Lung microvascular endothelial cell (primary cell): ENCODE data around the gene CASZ1. TPM values are rescaled to one million over a fixed set of nuclear protein-coding genes. Genes with fewer than 3 reads are reported as not detected.

Experiments
- DNase-seq, 2 donors: peaks; one replicate each; pipeline versions ENCODE4 v3.0.0 to v3.0.0-alpha.2; 2010; ENCODE audit warnings: low read depth in 2 of 2
- total RNA-seq: library from RNA; depleted of rRNA; stranded (reverse); fragments of >200 nt; gene quantifications from 2 replicates; pipeline ENCODE4 v1.2.1, GENCODE V29; 2014

CASZ1 gene, protein sequence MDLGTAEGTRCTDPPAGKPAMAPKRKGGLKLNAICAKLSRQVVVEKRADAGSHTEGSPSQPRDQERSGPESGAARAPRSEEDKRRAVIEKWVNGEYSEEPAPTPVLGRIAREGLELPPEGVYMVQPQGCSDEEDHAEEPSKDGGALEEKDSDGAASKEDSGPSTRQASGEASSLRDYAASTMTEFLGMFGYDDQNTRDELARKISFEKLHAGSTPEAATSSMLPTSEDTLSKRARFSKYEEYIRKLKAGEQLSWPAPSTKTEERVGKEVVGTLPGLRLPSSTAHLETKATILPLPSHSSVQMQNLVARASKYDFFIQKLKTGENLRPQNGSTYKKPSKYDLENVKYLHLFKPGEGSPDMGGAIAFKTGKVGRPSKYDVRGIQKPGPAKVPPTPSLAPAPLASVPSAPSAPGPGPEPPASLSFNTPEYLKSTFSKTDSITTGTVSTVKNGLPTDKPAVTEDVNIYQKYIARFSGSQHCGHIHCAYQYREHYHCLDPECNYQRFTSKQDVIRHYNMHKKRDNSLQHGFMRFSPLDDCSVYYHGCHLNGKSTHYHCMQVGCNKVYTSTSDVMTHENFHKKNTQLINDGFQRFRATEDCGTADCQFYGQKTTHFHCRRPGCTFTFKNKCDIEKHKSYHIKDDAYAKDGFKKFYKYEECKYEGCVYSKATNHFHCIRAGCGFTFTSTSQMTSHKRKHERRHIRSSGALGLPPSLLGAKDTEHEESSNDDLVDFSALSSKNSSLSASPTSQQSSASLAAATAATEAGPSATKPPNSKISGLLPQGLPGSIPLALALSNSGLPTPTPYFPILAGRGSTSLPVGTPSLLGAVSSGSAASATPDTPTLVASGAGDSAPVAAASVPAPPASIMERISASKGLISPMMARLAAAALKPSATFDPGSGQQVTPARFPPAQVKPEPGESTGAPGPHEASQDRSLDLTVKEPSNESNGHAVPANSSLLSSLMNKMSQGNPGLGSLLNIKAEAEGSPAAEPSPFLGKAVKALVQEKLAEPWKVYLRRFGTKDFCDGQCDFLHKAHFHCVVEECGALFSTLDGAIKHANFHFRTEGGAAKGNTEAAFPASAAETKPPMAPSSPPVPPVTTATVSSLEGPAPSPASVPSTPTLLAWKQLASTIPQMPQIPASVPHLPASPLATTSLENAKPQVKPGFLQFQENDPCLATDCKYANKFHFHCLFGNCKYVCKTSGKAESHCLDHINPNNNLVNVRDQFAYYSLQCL (N-terminal part only)
- 0.99 and 1.1 TPM in 2 replicates for total RNA-seq

GRCh38 chr1:10796029-10796944 lies at the start of gene CASZ1:
Gene CASZ1 (minus strand): TSS chr1:10796646. CDS start chr1:10693889, 102,757 bp downstream.
- DNase-seq, result peak; percentile 89 to 94

DNA sequence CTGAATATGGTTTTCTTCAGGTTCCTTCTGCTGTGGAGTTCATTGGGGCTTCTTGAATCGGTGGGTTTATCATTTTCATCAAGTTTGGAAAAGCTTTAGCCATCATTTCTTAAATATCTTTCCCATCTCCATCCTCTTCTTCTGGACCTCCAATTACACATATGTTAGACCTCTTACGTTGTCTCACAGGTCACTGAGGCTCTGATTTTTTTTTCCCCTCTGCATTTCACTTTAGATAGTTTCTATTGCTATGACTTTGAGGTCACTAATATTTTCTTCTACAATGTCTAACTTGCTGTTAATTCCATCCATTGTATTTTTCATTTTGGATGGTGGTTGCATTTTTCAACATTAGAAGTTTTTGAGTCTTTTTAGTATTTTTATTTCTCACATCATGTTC lies 47.3 kb upstream of the CASZ1 start:
- DNase-seq, result no peak

- DNase-seq, result no peak
Observed at GRCh38 chr1:10841118-10841517, 44.7 kb upstream of the CASZ1 start.

DNA sequence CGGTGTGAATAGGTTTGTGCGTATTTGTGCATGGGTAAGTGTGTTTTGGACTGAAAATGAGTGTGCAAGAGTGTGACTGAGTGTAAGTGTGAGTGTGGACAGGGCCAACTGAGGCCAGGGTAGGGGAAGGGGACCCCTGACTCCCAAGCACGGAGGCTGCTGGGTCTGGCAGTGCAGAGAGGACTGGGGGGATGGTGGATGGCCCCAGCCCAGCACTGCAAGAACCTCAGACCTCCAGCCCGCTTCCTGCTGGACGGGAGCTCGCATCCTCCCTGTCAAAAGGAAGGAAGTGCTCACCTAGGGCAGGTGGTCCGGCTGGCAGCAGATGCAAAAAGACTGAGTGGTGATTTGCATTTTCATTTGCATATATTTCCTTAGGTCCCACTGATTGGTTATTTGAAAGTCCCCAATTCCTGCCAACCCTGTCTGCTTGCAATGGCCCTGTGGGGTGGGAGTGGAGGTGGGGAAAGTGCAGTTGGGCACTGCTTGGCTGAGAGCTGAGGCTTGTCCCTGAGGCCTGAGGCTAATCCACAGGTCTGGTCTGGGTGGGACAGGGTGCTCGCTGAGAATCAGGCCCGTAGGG lies 42.8 kb upstream of the CASZ1 start:
- DNase-seq, result no peak

- DNase-seq, result no peak
Observed at GRCh38 chr1:10838541-10838940, 42.1 kb upstream of the CASZ1 start.

DNA sequence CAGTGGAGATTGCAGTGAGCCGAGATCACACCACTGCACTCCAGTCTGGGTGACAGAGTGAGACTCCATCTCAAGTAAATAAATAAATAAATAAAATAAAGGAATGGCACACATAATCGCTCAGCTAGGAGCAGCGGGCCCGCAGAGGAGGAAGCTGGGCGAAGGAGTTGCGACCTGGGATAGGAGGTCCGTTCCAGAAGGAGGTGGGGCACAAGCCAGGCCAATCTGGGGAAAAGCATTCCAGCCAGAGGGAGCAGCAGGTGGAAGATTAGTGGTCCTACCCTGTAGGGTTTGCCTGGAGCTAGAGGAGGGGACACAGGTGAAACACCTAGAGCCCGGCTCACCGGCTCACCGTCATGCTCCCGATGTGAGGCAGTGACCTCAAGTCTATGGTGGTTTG lies 40.3 kb upstream of the CASZ1 start:
- no peak for DNase-seq

- peak; percentile 5 to 67 for DNase-seq
Observed at GRCh38 chr1:10835822-10836421, 39.5 kb upstream of the CASZ1 start.

DNA sequence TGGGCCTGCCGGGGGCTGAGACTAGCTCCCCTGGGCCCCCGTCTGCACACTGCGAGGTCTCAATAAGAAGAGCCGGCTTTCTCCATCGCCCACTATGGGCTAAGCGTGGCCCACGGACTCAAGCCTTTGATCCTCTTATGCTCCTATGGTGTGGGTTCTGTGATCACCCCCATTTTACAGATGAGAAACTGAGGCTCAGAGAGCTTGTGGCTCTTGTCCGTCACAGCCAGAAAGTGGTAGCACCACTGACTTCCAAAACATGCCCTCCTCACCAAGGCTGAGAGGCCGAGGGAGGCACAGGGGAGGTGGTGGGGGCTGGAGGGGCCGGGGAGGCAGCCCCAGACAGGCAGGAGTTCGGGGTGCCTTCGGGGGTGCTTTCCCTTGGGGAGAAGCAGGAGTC lies 39.0 kb upstream of the CASZ1 start:
- DNase-seq, result no peak

DNA sequence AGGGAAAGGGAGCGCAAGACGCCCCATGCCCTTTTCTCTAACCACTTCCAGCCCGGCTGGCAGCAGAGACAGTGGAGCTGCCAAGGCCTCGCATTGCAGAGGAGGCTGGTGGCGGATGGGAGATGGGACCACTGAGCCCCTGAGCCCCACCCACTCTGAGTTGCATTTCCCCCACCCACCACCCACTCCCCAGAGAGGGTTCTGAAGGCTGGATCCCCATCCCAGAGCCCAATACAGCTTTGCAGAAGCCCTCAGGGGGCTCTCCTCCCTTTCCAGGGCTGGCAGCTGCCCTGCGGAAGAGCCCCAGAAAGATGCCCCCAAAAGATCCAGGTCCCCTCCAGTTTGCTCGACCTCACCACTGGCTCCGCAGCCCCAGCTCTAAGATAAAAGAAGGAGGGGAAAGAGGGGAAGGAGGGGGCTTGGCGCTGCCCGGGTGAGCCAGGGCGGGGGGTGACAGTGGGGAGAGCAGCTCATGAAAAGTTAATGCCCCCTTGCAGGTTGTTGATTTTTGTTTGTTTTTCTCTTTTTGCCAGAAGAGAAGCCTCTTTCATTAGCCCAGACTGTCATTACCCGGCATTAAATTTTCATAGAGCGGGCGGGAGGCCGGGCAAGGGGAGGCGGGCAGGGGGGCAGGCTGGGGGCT lies 38.4 kb upstream of the CASZ1 start:
- DNase-seq, result no peak

DNA sequence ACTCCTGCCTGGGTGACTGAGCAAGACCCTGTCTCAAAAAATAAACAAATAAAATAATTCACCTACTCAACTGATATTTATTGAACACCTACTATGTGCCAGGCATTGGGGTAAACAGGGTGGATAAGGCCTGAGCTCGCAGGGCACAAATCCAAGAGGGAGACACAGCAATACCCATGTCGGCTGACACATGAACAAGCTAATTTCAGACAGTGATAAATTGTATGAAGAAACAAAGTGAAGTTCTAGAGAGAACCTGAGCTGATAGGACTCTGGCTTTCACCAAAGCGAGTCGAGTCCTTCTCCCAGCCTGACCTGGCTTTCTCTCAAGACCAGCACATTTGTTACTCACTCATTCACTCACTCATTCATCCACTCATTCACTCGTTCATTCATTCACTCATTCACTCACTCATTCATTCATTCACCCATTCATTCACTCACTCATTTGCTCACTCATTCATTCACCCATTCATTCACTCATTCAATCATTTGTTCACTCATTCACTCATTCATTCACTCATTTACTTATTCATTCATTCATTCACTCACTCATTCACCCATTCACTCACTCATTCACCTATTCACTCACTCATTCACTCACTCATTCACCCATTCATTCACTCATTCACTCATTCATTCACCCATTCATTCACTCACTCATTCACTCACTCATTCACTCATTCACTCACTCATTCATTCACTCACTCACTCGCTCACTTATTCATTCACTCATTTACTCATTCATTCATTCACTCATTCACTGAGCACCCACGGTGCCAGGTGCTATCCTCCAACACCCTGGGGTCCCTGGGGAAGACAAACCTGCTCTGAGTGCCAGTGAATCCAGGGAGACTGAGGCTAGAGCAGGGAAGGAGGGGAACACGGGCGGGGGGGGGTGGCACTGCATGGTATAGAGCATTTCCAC lies 37.4 kb upstream of the CASZ1 start:
- no peak for DNase-seq

DNA sequence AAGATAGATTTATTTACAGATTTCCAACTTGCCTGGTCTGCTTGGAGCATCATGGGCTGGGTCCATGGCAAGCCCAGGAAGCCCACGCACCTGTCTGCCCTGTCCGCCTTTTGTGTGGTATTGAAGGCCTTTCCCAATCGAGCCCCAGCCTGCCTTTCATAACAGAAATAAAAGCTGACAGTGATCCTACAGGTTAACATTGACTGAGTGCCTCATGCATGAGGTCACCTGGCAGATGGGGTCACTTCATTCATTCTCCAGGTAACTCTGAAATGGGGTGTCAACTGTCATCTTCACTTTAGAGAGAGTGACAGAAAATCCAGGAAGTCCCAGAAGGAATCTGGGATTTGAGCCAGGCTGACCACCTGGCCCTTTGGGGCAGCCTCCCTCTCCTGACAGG lies 36.3 kb upstream of the CASZ1 start:
- no peak for DNase-seq

- no peak for DNase-seq
Observed at GRCh38 chr1:10830961-10831668, 34.7 kb upstream of the CASZ1 start.

DNA sequence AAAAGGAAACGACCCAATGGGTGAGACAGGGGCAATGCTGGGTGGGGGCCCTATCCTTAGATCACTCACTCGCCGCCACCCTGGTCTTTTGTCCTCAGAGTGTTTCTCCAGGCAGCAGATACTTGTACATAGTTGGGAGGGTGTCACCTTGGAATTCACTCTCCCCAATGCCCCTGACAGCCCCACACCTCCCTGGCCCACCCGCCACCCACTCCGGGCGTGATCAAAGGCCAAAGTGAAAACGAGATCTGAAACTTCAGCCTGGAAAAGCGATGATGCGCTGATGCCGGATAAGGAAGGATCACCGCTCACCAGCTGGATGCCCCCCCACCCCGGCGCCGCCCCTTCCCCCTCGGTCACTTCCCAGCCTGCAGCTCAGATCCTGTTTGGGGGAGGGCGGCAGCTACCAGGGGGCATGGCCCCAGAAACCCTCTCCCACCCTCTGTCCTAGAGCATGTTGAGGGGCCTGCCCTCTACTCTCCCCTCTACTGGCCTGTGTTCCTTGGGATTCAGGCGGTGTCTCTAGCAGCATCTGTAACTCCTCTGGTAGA lies 33.6 kb upstream of the CASZ1 start:
- no peak for DNase-seq

DNA sequence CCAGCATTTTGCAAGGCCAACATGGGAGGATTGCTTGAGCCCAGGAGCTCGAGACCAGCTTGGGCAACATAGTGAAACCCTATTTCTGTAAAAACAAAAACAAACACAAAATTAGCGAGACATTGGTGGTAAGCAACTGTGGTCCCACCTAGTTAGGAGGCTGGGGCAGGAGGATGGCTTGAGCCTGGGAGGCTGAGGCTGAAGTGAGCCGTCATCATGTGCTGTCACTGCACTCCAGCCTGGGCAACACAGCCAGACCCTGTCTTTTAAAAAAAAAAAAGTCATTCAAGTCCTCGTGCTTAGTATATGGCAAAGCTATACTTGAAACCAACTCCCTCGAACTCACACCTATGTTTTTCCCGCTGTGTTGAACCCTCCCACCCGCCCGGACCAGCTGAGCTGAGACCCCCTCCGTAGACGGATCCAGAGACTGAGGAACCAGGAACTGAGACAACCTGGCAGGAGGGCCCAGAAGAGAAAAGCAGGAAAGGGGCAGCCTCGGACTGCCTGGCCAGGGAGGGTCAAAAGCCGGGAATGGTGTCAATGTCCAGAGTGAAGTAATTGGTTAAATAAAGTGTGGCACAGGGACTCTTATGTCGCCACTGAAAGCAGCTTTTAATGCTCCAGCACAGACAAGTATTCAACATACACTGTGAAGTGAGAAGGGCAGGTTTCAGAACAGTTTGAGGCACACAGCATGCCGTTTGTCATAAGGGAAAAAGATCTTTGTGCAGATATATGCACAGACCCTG lies 32.8 kb upstream of the CASZ1 start:
- DNase-seq, result no peak

- DNase-seq, result no peak
Observed at GRCh38 chr1:10827377-10828333, 31.2 kb upstream of the CASZ1 start.

DNA sequence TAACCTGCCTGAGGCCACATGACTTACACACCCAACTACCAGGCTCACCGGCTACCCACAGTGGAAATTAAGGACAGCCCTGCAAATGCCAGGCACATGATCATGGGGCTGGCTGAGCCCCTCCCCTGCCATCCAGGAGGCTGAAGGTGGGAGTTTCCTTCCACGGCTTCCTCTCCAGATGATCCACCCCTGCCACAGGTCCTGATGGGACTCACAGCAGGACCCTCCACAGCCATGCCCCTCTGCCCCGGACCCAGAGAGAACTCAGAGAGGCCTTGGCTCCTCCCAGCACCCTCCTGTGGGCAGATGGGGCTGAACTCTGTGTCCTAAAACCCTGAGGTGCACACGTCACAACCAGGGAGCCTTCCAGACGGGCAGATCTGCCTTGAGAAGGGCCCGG lies 29.1 kb upstream of the CASZ1 start:
- no peak for DNase-seq
